Activated T-cell treated with anti-CD3 and anti-CD28 coated beads for 4 hours (primary cell): ENCODE data around the gene GSTP1.
"Not testable (repeated sequence)": the region's sequence is repeated elsewhere in the genome, so short reads cannot be mapped to it uniquely, and the experiment has no call there.

Experiments
- DNase-seq: peaks from one replicate; pipeline ENCODE4 v3.0.0-alpha.2; 2020

The GSTP1 gene

DNA sequence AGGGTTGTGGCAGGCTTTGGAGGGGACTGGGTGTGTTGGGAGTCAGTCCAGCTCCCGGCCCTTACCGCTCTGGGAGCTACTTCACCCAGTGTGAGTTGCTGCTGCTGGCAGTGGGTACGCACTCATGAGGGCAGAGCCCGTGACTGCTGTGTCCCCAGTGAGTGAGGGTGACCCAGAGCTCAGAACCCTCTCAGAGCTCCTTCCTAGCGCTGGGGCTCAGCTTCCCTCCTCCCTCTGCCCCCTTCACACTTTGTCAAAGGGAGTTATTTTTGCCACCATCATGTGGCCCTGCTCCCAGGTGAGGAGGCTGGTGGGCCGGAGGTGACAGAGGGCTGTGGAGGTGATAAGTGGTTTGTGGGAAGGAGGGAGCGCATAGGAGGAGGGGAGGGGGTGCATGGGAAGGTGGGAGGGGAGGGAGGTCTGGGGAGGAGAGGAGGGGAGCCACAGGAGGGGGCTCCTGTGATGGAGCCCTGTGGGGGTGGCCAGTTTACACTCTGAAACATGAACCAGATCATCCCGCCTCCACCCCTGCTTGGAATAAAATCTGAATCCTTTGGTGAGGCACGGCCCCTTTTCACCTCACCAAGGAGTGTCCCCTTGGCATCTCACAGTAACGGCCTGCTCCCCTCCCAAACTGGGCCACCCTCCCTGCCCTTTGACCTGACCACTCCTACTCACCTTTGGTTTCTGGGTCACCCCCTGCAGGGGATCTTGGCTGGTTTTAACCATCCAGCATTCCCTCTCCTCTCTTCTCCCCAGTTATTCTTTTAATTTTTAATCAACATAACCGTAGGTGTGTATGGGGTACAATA lies 33.0 kb downstream of the GSTP1 start:
- DNase-seq = no peak

DNA sequence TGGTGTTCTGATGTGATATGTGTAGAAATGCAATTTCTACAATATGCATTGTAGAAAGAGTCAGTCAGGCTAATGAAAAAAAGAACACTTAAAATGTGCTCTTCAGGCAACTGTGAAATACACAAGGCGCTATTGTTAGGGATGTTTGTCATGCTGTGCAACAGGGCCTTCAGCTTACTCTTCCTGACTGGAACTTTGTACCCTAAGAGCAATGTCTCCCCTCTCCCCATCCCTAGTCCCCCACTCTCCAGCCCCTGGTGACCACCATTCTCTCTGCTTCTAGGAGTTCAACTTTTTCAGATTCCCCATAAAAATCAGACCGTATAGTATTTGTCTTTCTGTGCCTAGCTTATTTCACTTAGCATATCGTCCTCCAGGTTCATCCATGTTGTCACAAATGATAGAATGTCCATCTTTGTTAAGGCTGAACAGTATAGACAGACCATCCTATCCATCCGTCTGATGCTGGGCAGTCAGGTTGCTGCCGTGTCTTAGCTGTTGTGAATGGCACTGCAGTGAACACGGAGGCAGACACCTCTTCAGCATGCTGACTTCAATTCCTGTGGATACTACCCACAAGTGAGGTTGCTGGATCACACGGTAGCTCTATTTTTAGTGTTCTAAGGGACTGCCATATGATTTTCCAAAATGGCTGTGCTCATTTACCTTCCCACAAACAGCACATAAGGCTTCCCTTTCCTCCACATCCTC lies 33.8 kb downstream of the GSTP1 start:
- no peak for DNase-seq

DNA sequence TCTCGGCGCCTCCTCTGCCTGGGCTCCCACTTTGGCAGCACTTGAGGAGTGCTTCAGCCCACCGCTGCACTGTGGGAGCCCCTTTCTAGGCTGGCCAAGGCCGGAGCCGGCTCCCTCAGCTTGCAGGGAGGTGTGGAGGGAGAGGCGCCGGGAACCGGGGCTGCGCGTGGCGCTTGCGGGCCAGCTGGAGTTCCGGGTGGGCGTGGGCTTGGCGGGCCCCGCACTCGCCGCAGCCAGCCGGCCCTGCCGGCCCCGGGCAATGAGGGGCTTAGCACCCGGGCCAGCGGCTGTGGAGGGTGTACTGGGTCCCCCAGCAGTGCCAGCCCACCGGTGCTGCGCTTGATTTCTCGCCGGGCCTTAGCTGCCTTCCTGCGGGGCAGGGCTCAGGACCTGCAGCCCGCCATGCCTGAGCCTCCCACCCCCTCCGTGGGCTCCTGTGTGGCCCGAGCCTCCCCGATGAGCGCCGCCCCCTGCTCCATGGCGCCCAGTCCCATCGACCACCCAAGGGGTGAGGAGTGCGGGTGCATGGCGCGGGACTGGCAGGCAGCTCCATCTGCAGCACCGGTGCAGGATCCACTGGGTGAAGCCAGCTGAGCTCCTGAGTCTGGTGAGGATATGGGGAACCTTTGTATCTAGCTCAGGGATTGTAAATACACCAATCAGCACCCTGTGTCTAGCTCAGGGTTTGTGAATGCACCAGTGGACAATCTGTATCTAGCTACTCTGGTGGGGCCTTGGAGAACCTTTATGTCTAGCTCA lies 35.5 kb downstream of the GSTP1 start:
- DNase-seq = not testable (repeated sequence)

DNA sequence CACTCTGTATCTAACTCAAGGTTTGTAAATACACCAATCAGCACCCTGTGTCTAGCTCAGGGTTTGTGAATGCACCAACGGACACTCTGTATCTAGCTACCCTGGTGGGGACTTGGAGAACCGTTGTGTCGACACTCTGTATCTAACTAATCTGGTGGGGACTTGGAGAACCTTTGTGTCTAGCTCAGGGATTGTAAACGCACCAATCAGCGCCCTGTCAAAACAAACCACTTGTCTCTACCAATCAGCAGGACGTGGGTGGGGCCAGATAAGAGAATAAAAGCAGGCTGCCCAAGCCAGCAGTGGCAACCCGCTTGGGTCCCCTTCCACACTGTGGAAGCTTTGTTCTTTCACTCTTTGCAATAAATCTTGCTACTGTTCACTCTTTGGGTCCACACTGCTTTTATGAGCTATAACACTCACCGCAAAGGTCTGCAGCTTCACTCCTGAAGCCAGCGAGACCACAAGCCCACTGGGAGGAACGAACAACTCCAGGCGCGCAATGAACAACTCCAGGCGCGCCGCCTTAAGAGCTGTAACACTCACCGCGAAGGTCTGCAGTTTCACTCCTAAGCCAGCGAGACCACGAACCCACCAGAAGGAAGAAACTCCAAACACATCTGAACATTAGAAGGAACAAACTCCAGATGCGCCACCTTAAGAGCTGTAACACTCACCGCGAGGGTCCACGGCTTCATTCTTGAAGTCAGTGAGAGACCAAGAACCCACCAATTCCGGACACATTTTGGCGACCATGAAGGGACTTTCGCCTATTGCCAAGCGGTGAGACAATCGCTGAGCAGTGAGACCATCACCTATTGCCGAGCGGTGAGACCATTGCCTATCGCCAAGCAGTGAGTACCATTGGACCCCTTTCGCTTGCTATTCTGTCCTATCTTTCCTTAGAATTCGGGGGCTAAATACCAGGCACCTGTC lies 36.3 kb downstream of the GSTP1 start:
- DNase-seq = not testable (repeated sequence)

DNA sequence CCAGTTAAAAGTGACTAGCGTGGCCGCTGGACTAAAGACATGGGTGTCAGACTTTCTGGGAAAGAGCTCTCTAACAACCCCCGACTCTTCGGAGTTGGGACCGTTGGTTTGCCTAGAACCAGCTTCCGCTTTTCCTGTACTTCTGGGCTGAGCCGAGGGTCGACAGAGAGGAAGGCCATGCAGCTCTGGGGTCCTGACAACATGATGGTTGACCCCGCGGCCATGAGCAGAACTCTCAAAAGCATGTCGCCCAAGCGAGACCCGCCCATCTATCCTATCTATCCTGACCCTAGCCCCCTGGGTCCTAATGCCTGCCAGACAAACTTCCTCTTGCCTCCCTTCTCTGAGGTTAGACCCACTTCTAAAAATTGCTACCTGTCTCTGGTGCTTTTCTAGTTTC lies 37.0 kb downstream of the GSTP1 start:
- not testable (repeated sequence) for DNase-seq

DNA sequence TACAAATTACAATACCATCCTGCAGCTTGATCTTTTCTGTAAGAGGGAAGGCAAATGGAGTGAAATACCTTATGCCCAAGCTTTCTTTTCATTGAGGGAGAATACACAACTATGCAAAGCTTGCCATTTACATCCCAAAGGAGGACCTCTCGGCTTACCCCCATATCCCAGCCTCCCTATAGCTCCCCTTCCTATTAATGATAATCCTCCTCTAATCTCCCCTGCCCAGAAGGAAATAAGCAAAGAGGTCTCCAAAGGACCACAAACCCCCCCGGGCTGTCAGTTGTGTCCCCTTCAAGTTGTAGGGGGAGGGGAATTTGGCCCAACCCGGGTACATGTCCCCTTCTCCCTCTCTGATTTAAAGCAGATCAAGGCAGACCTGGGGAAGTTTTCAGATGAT lies 38.3 kb downstream of the GSTP1 start:
- DNase-seq = not testable (repeated sequence)

DNA sequence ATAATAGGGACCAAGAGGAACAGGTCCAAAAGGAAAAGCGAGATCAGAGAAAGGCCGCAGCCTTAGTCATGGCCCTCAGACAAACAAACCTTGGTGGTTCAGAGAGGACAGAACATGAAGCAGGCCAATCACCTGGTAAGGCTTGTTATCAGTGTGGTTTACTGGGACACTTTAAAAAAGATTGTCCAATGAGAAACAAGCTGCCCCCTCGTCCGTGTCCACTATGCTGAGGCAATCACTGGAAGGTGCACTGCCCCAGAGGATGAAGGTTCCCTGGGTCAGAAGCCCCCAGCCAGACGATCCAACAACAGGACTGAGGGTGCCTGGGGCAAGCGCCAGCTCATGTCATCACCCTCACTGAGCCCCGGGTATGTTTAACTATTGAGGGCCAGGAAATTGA lies 39.3 kb downstream of the GSTP1 start:
- DNase-seq = not testable (repeated sequence)

DNA sequence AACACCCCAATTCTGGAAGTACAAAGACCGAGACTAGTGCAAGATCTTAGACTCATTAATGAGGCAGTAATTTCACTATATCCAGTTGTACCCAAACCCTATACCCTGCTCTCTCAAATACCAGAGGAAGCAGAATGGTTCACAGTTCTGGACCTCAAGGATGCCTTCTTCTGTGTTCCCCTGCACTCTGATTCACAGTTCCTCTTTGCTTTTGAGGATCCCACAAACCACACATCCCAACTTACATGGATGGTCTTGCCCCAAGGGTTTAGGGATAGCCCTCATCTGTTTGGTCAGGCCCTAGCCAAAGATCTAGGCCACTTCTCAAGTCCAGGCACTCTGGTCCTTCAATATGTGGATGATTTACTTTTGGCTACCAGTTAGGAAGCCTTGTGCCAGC lies 40.2 kb downstream of the GSTP1 start:
- DNase-seq = not testable (repeated sequence)

DNA sequence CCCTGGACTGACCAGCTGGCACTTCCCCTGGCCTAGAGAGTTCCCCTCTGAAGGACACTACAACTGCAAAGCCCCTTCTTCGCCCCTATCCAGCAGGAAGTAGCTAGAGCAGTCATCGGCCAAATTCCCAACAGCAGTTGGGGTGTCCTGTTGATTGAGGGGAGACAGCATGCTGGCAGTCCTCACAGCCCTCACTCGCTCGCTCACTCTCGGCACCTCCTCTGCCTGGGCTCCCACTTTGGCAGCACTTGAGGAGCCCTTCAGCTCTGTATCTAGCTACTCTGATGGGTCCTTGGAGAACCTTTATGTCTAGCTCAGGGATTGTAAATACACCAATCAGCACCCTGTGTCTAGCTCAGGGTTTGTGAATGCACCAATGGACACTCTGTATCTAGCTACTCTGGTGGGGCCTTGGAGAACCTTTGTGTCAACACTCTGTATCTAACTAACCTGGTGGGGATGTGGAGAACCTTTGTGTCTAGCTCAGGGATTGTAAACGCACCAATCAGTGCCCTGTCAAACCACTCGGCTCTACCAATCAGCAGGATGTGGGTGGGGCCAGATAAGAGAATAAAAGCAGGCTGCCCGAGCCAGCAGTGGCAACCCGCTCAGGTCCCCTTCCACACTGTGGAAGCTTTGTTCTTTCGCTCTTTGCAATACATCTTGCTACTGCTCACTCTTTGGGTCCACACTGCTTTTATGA lies 42.7 kb downstream of the GSTP1 start:
- DNase-seq = not testable (repeated sequence)

DNA sequence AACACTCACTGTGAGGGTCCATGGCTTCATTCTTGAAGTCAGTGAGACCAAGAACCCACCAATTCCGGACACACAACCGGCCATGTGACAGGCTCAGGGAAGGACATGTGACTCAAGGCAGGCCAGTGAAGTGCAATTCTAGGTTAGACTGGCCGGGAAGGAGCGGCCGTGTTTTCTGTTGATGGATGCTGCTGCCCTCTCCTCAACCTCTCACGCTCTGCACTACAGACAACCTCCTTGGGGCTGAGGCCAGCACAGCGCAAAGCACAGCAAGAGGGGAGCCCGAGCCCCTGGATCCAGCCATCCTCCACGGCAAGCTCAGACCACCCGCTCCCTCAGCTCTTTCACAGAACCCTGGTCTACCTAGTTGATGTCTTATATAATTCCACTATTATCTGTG lies 43.4 kb downstream of the GSTP1 start:
- no peak for DNase-seq

DNA sequence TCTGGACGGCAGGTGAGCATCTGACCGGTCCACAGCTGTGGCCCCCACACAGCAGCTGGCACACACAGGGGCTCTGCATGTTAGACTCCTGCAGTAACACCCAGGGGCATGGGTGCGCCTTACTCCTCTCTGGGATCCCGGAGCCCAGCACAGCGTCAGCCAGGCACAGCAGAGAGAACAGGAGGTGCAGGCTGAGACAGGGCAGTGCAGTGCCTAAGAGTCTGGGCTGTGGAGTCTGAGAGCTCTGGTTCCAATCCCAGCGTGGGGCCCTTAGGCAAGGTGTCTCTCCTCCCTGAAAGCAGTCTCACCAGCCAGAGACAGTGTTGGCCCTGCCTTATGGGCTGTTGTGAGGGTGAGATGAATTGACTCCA lies 43.8 kb downstream of the GSTP1 start:
- no peak for DNase-seq

DNA sequence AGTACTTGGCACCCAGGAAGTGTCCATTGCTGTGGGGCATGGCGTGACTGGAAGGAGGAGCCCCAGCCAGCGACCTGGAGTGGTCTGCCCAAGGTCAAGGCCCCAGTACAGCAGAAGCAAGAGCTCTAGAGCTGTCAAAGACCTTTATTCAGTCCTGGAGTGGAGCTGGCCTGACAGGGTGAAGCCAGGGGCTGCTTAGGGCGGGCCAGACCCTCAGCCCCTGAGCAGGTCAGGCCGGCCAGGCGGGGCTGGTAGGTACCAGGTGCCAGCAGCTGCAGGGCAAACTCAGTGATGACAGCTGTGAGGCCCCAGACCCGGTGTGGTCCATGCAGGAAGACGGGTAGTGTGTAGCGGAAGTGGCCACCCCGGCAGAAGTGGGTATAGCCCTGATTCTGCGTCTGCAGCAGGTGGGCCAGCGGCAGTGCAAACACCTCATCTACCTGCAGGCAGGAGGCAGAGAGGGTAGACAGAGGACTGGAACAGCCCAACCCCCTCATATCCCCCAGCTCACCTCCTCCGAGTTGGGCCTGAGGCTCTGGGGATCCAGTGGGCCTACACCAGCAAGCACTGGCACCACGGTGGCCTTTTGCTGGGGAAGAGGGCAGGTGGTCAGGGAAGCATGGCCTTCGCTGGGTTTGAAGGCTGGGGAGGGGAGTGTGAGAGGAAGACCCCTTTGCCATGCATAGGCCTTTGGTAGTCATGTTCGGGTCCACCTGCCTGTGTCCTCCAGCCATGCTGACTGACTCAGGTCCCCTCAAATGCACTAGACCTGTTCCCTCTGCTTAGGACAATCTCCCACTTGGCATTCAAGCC lies 44.4 kb downstream of the GSTP1 start:
- DNase-seq = no peak

DNA sequence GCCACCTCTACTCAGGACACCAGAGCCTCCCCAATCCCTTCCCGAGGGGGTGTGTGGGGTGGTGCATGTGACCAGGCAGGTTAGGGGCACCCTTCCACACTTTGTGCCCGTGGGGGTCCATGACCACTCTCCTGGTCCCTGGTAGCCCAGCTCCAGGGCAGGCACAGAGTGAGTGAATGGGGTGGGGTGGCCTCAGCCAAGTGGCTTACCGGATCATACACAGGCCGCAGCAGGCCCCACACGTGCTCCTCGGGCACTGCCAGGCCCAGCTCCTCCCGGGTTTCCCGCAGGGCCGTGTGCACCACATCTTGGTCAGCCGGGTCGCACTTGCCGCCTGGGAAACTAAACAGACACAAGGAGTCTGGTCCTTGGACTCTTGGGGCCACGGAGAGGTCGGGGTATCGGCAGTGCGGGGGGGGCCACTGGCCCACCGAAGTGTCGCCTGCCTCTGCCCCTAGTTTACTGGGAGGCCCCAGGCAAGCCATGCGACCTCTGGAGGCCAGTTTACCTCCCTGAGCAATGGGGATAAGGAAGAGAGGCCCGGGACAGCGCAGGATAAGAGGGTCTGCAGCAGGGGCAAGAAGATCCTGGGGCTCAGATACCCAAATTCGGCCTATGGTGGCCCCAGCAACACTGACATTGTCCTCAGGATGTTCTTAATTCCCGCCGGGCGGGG lies 45.2 kb downstream of the GSTP1 start:
- DNase-seq = no peak

DNA sequence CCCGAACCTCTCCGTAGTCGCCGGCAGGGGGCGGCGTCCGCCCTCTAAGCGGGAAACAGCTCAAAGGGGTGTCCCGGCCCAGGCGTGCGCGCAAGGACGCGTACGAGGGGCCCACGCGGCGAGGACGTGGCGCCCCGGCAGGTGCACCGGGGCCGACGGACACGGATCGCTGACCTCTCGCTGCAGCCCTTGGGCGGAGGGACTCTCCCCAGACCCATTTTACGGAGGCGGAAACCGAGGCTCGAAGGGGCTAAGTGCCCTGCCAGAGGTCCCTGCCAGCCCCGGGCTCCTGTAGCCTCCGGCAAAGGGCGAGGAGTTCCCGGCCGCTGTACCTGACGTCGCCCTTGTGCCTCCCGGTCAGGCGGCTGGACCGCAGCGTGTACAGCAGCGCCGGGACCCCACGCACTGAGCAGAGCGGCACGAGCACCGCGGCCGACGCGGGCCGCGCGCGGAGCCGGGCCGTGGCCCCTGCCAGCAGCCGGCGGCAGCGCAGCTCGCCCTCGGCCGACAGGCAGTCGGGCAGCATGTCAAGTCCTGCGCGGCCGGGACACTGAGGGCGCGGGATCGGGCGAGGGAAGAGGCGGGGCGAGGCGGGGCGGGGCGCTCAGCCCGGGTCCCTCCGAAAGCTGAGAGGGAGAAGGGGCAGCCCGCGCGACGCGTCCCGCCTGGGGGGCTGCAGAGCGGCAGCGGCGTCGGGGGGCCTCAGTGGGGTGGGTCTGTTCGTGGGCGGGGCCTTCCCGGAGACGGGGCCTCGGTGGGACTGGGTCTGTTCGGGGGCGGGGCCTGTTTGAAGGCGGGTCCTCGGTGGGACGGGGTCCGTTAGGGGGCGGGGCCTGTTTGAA lies 46.0 kb downstream of the GSTP1 start, which contains the start of gene NUDT8:
NUDT8 (minus strand) TSS at position 552 of the 842 bp plus-strand sequence; CDS start at position 526, 26 bp downstream.
- DNase-seq = peak; percentile 97

DNA sequence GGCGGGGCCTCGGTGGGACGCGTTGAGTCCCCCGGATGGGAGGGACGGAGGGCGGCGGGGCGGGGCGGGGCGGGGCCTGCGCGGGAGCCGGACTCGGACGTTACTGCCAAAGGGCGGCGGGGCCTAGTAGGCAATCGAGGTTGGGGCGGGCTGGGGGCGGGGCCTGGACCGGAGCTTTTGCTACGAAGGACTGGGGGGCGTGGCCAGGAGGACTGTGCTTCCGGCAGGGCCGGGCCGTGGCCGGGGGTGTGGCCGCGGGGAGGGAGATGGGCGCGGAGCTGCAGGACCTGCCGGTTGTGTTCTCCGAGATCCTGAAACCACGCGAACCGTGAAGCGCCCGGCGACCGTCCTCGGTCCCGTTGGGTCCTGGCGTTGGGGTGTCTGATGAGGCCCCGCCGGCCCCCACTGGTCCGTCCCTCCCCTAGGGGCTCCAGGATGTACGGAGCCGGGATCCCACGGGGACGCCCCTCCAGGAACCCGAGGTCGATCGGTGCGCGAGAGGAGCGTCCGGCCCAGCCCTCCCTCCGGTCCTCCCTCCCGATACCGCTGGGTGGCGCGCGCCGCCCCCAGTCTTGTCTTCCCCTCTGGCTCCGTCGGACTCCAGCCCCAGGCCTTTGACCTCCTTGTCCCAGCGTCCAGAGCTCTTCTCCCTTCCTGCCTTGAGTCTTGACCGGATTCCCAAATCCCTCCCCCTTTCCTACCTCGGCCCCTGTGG lies 46.8 kb downstream of the GSTP1 start:
- no peak for DNase-seq

DNA sequence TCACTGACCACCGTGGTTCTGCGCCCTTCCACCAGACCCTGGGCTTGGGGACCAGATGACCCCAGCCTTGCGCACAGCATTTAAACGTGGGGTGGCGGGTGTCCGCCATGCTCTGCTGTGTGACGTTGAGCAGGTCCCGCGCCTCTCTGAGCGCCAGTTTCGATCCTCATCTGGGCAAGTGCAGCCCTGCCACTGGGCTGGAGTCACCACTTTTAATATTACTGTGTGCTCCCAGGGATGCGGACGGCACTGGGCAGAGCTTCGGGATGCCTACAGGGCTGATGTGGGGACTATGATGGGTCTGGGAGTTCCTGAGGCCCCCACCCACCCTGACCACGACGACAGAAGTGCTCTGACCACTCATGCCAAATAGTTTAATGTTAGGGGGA lies 47.3 kb downstream of the GSTP1 start:
- no peak for DNase-seq

DNA sequence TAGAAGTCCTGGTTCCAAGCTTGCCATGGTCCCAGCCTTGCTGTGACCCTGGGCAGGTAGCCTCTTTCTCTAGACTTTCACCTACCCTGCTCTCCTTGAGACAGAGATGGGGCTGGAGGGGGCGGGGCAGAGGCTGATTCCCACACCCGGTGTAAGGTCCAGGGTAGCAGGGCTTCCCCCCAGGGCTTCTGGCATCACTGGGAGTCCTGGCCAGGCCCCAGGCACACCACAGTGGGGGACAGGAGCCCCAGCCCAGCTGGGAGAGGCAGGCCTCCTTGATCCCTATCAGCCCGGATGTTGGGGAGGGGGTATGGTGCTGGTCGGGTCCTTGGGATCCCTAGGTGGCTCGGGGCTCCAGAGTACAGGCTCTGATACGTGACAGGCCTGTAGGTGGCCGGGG lies 47.8 kb downstream of the GSTP1 start:
- no peak for DNase-seq

DNA sequence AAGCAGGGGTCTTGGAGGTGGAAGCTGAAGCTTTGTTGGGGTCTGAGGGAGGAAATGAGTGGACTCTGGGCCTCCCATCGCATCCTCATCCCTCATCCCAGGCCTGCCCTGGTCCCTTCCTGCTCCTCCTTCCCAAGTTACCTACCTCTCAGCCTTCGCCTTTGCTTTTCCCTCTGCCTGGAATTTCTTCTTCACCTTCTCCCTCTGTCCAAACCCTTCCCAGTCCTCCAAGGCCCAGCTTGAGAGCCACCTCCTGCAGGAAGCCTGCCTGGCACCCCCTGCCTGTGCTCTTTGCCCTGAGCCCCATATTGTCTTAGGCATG lies 48.2 kb downstream of the GSTP1 start:
- no peak for DNase-seq
